Measurements from ENCODE around the gene HEATR9. TPM values are rescaled to one million over a fixed set of nuclear protein-coding genes. Genes with fewer than 3 reads are reported as not detected.

The HEATR9 gene
- total RNA-seq, 1 donor from 2014 or later = not detected

DNA sequence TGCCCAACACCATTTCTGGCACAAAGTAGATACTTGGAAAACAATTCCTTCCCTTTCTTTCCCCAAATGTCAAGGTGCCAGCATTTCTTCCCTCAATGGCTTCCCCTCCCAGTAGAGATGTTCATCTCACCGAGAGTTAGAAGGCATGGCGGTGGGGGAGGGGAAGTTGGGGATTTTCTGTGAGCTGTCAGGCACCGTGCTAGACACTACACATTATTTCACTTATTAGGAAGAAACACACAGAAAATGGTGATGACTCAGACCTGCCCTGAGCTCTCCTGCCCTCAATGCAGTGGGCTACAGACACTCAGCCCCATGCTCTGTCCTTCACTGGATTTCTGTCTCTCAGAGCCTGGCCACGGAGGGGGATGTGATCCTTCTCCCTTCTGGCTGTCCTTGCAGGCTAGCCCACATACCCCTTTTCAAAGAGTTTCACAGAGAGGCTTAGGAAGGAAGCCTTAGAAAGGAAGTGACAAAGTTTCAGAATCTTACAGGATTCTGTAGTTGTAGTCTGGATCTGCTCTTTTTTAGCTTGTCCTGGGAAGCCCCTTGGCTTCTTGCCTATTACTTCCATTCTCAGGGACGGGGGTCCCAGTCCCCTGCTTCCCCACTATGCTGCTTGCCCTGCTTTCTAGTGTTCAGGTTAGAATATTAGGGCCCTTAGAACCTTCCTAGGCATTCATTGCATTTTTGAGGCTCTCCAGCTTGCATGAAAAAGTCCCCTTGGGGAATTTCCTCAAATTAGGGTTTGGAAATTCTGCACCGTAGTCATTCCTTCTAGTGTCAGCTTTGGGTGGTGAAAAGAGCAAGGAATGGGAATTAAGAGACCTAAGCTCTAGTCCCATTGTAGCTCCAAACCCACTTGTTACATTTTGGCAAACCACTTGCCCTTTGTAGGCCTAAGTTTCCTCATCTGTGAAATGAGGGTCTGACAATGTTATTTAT lies 23.7 kb upstream of the HEATR9 start:
- H3K9me3 Mint-ChIP-seq = no peaks in the 10 kb centered on the region
- no peak overlapping the region for H3K4me2 ChIP-seq
- H2AFZ ChIP-seq (replicated peaks) = peak overlapping the region; percentile 46

DNA sequence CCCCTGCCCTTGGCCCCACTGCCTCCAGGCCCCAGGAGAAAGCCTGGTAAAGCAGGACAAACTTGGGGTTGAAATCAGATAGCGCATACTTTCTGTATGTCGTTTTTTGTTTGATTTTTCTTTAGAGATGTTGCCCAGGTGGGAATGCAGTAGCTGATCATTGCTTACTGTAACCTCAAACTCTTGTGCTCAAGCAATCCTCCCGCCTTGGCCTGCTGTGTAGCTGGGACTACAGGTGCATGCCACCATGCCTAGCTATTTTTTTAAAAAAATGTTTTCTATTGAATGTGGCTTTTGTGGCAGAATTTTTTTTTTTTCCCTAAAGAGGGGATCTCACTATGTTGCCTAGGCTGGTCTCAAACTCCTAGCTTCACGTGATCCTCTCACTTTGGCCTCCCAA lies 22.6 kb upstream of the HEATR9 start:
- no peaks in the 10 kb centered on the region for H3K27me3 Mint-ChIP-seq (ENCODE audit: insufficient read depth, low read depth)
- no peak overlapping the region for H3K4me2 ChIP-seq
- TF ChIP-seq EZH2 (IDR thresholded peaks at IDR 0.05) (no peak), EZH2phosphoT487 (IDR thresholded peaks at IDR 0.05) (no peak)
- TF ChIP-seq, protein P1, sequence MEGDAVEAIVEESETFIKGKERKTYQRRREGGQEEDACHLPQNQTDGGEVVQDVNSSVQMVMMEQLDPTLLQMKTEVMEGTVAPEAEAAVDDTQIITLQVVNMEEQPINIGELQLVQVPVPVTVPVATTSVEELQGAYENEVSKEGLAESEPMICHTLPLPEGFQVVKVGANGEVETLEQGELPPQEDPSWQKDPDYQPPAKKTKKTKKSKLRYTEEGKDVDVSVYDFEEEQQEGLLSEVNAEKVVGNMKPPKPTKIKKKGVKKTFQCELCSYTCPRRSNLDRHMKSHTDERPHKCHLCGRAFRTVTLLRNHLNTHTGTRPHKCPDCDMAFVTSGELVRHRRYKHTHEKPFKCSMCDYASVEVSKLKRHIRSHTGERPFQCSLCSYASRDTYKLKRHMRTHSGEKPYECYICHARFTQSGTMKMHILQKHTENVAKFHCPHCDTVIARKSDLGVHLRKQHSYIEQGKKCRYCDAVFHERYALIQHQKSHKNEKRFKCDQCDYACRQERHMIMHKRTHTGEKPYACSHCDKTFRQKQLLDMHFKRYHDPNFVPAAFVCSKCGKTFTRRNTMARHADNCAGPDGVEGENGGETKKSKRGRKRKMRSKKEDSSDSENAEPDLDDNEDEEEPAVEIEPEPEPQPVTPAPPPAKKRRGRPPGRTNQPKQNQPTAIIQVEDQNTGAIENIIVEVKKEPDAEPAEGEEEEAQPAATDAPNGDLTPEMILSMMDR (IDR thresholded peaks at IDR 0.05) = no peak

More for the DNA sequence above, 23.7 kb upstream of the HEATR9 start:
- H3K4me3 ChIP-seq = no peak overlapping the region
- no peaks in the 10 kb centered on the region for H3K36me3 Mint-ChIP-seq
- peaks cover 7% of the 10 kb centered on the region for H3K4me1 ChIP-seq
- no peak overlapping the region for H3K27ac Mint-ChIP-seq
- no peaks in the 10 kb centered on the region for H3K36me3 ChIP-seq
- H3K27me3 ChIP-seq = no peaks in the 10 kb centered on the region
- peaks cover 13% of the 10 kb centered on the region for H3K4me1 Mint-ChIP-seq
- H3K9me3 ChIP-seq (ENCODE audit: low read depth) = no peaks in the 10 kb centered on the region
- no peak for TF ChIP-seq EZH2phosphoT487 (IDR thresholded peaks at IDR 0.05)
- TF ChIP-seq EZH2 (IDR thresholded peaks at IDR 0.05) = no peak
- TF ChIP-seq, protein P1 (IDR thresholded peaks at IDR 0.05) = no peak
- no peak overlapping the region for H3K27ac ChIP-seq
- no peak for DNase-seq (ENCODE audit: low spot score)
- H3K27me3 Mint-ChIP-seq (ENCODE audit: insufficient read depth, low read depth) = no peaks in the 10 kb centered on the region
- H3K4me3 Mint-ChIP-seq = no peak overlapping the region
- no peaks in the 10 kb centered on the region for H3F3A ChIP-seq (ENCODE audit: low read depth)
- H3K79me2 ChIP-seq (ENCODE audit: low read depth) = no peaks in the 10 kb centered on the region
- H3K9ac ChIP-seq = no peak overlapping the region
- no peaks in the 10 kb centered on the region for H4K20me1 ChIP-seq (ENCODE audit: low read depth)

DNA sequence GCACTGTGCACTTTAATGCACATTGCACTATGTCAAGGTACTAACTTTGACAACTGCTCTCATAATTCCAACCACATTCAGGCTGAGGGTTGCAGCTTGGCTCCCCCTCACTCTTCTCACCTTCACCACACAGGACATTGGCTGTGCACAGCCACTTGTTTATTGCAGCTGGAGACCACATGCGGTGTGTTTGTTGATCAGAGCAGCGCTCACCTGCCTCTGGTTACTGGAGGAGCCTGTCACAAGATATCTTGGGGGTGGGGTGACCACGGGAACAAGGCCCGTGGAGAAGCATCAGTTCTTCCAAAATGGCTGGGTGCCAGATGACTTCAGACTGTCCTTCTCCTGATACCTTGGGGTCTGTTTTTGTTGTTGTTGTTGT lies 22.1 kb upstream of the HEATR9 start:
- Mint-ChIP-seq H3K4me3 (no peak overlapping the region), H3K36me3 (no peaks in the 10 kb centered on the region), H3K4me1 (peaks cover 13% of the 10 kb centered on the region), H3K9me3 (no peaks in the 10 kb centered on the region), H3K27ac (peak overlapping the region; percentile 72), H3K27me3 (ENCODE audit: insufficient read depth, low read depth) (no peaks in the 10 kb centered on the region)
- TF ChIP-seq EZH2phosphoT487 (IDR thresholded peaks at IDR 0.05) (no peak), EZH2 (IDR thresholded peaks at IDR 0.05) (no peak)
- TF ChIP-seq, protein P1 (IDR thresholded peaks at IDR 0.05) = no peak
- peak; percentile 7 for DNase-seq (ENCODE audit: low spot score)
- Histone ChIP-seq H3K9me3 (ENCODE audit: low read depth) (no peaks in the 10 kb centered on the region), H3K4me3 (no peak overlapping the region), H3K4me2 (no peak overlapping the region), H3K27ac (no peak overlapping the region), H3K79me2 (ENCODE audit: low read depth) (no peaks in the 10 kb centered on the region), H2AFZ (replicated peaks) (no peak overlapping the region), H3K4me1 (peaks cover 7% of the 10 kb centered on the region), H3K36me3 (no peaks in the 10 kb centered on the region), H3K9ac (no peak overlapping the region), H4K20me1 (ENCODE audit: low read depth) (no peaks in the 10 kb centered on the region), H3K27me3 (no peaks in the 10 kb centered on the region), H3F3A (ENCODE audit: low read depth) (no peaks in the 10 kb centered on the region)

More for the DNA sequence above, 22.6 kb upstream of the HEATR9 start:
- no peaks in the 10 kb centered on the region for H3K79me2 ChIP-seq (ENCODE audit: low read depth)
- no peak overlapping the region for H3K4me3 Mint-ChIP-seq
- peak overlapping the region; percentile 72 for H3K27ac Mint-ChIP-seq
- no peaks in the 10 kb centered on the region for H3K36me3 ChIP-seq
- no peak overlapping the region for H3K9ac ChIP-seq
- H3F3A ChIP-seq (ENCODE audit: low read depth) = no peaks in the 10 kb centered on the region
- H3K36me3 Mint-ChIP-seq = no peaks in the 10 kb centered on the region
- H3K4me1 ChIP-seq = peaks cover 7% of the 10 kb centered on the region
- H3K4me1 Mint-ChIP-seq = peaks cover 13% of the 10 kb centered on the region
- H3K9me3 ChIP-seq (ENCODE audit: low read depth) = no peaks in the 10 kb centered on the region
- no peak overlapping the region for H2AFZ ChIP-seq (replicated peaks)
- H4K20me1 ChIP-seq (ENCODE audit: low read depth) = no peaks in the 10 kb centered on the region
- H3K27ac ChIP-seq = no peak overlapping the region
- H3K9me3 Mint-ChIP-seq = no peaks in the 10 kb centered on the region
- no peaks in the 10 kb centered on the region for H3K27me3 ChIP-seq
- no peak overlapping the region for H3K4me3 ChIP-seq
- no peak for DNase-seq (ENCODE audit: low spot score)

Measured in neural progenitor cell (in vitro differentiated cells).